Fibroblast of pulmonary artery (primary cell): Measurements from ENCODE around the gene HSD3B2.

ENCODE experiments used
- DNase-seq: peaks from one replicate; pipeline ENCODE4 v3.0.0-alpha.2; 2010; ENCODE audit warnings: low read depth
- H3K4me3 ChIP-seq: replicated peaks from 2 replicates; pipeline ENCODE4 v1.5.1; 2011; ENCODE audit warnings: low read depth, mild to moderate bottlenecking, control low read depth, low read length, moderate library complexity
- TF ChIP-seq, protein P1 (sequence below): IDR thresholded peaks from 2 replicates; pipeline ENCODE4 v1.5.1; 2011; ENCODE audit warnings: mild to moderate bottlenecking, control low read depth, low read length, inconsistent platforms; ENCODE audit errors: missing control alignments

HSD3B2 gene

DNA sequence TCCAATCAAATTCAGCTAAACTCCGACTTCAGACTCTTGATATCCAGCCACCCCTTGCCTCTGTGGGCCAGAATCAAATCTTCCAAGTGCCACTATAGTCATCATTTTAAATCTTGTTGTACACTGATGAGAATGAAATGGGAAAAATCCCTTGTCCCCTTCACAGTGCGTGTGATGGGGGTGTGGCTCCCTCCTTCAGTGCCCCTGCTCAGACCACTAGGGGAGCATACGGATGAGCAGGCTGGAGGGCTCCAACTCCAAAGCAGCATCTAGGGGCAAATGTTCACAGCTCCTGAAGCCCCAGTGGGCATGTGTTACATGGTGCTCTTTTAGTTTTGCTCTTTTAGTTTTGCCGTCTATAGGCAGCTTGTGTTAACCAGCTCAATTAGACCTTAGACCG lies 56.6 kb downstream of the HSD3B2 start:
- H3K4me3 ChIP-seq: no peak overlapping the region
- no peak for DNase-seq
- TF ChIP-seq, protein P1, sequence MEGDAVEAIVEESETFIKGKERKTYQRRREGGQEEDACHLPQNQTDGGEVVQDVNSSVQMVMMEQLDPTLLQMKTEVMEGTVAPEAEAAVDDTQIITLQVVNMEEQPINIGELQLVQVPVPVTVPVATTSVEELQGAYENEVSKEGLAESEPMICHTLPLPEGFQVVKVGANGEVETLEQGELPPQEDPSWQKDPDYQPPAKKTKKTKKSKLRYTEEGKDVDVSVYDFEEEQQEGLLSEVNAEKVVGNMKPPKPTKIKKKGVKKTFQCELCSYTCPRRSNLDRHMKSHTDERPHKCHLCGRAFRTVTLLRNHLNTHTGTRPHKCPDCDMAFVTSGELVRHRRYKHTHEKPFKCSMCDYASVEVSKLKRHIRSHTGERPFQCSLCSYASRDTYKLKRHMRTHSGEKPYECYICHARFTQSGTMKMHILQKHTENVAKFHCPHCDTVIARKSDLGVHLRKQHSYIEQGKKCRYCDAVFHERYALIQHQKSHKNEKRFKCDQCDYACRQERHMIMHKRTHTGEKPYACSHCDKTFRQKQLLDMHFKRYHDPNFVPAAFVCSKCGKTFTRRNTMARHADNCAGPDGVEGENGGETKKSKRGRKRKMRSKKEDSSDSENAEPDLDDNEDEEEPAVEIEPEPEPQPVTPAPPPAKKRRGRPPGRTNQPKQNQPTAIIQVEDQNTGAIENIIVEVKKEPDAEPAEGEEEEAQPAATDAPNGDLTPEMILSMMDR: no peak

DNA sequence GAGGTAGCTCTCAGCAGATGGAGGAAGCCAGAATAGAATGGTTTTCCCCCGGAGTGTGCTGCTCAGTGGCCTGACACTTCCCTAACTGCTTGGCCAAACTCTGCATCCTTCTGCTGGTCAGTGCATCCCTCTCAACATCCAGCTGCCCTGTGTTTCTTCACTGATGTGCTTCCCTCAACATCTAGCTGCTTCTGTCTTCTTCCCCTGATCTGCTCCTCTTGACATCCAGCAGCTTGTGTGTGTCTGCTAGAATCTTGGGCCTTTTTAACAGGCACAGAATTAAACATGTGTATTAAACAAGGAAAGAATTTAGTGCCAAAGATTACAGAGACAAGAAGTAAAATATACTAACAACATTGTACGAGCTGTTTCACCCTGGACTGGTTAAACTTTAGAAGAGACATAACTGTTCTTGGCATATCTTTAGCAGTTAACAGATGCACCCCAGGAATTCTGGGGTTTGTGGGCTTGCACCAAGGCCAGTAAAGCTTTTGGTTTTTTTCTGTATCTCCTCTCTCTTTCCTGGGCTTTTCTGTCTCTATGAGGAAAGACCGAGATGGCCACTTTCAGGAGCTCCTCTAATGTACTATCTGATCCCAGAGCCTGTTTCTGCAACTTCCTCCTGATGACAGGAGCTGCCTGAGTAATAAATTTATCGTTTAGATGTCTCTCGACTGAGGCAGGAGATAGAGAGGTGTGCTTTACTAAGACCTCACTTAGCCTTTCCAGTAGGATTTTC lies 57.3 kb downstream of the HSD3B2 start:
- DNase-seq: no peak
- TF ChIP-seq, protein P1: no peak
- H3K4me3 ChIP-seq: no peak overlapping the region
